Stomach (tissue), 4 donors: Measurements from ENCODE around the gene TAS1R3.

Experiments
- POLR2AphosphoS5 ChIP-seq, 3 donors: sonication (generic); formaldehyde crosslinking; IDR thresholded peaks; one replicate each; pipeline ENCODE4 v1.6.1; 2016; ENCODE audit warnings: antibody characterized with exemption in 3 of 3
- TF ChIP-seq, protein P1 (sequence below), 7 experiments: fragments of 450-650 bp in 4 of 7; fragments of 200-600 bp in 3 of 7; sonication (generic) in 3 of 7; IDR thresholded peaks; one replicate each; pipeline ENCODE4 v1.5.1; 2016 to 2019; ENCODE audit warnings: antibody characterized with exemption in 7 of 7, control low read depth in 2 of 7, mild to moderate bottlenecking in 1 of 7

DNA sequence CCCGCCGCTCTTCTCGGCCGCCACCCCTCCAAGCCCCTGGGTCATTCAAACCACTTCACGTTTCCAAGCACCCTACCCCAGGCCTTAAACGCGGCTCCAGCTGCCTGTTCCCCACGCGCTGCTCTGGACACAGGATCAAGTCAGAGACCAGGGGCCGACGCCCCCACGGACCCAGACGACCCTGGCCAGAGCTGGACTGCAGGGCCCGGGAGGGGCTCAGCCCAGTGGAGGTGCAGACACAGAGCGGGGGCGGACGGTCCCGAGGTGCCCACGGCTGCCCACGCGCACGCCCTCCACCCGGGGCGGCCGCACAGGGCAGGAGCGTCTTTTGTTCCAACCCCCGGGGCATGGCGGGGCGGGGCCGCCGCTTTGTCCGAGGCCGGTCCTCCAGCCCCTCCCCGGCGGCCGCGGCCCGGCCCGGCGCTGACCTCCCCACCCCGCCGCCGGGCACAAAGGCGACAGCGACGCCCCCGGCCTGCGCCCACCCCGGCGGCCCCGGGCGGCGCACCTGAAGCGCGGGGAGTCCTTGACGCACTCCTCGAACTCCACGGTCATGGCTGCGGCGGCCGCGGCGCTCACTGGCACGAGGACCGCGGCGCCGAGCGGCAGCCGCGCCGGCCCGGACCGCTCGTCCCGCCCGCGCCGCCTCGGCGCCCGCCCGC is 23.7 kb upstream of the TAS1R3 start:
- TF ChIP-seq POLR2AphosphoS5 (IDR thresholded peaks at IDR 0.05): no peak
- TF ChIP-seq, protein P1, sequence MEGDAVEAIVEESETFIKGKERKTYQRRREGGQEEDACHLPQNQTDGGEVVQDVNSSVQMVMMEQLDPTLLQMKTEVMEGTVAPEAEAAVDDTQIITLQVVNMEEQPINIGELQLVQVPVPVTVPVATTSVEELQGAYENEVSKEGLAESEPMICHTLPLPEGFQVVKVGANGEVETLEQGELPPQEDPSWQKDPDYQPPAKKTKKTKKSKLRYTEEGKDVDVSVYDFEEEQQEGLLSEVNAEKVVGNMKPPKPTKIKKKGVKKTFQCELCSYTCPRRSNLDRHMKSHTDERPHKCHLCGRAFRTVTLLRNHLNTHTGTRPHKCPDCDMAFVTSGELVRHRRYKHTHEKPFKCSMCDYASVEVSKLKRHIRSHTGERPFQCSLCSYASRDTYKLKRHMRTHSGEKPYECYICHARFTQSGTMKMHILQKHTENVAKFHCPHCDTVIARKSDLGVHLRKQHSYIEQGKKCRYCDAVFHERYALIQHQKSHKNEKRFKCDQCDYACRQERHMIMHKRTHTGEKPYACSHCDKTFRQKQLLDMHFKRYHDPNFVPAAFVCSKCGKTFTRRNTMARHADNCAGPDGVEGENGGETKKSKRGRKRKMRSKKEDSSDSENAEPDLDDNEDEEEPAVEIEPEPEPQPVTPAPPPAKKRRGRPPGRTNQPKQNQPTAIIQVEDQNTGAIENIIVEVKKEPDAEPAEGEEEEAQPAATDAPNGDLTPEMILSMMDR (IDR thresholded peaks at IDR 0.05): no peak
